AG04450 (cell line): ENCODE data around the gene GOSR1. TPM values are rescaled to one million over a fixed set of nuclear protein-coding genes. Genes with fewer than 3 reads are reported as not detected.

Source experiments
- CTCF ChIA-PET: fragments of 300-600, 350-600 bp; formaldehyde crosslinking; extraction: SDS; loops from one replicate; lab custom pipeline; 2022; ENCODE audit warnings: antibody characterized with exemption, inconsistent platforms; lab: Charles Lee
- POLR2A ChIA-PET: fragments of 350-600 bp; formaldehyde crosslinking; extraction: SDS; loops from one replicate; lab custom pipeline; 2021; ENCODE audit warnings: antibody characterized with exemption, inconsistent platforms; lab: Yijun Ruan, JAX
- DNase-seq: peaks from one replicate; pipeline ENCODE4 v3.0.0-alpha.2; 2011; ENCODE audit warnings: low read depth, low spot score
- H3K27ac ChIP-seq: one replicate; pipeline ENCODE4 v1.5.1; 2012; ENCODE audit warnings: low read depth, low read length, control low read depth
- H3K27me3 ChIP-seq: one replicate; pipeline ENCODE4 v1.6.0; 2012; ENCODE audit warnings: low read length; ENCODE audit not compliant: control insufficient read depth, insufficient read depth
- H3K4me3 ChIP-seq: 2 replicates; pipeline ENCODE4 v1.5.1; 2011; ENCODE audit warnings: mild to moderate bottlenecking, low read depth, low read length, control low read depth
- H3K9me3 ChIP-seq: 2 replicates; pipeline ENCODE4 v1.5.1; 2012; ENCODE audit warnings: low read length; ENCODE audit not compliant: control insufficient read depth, insufficient read depth
- CTCF ChIP-seq: IDR thresholded peaks from 2 replicates; pipeline ENCODE4 v1.5.1; 2011; ENCODE audit warnings: low read depth, low read length, control low read depth, inconsistent platforms
- polyA minus RNA-seq: library from RNA; depleted of rRNA, polyadenylated mRNA; stranded (reverse); fragments of >200 nt; gene quantifications from 2 replicates; pipeline ENCODE4 v1.2.3, GENCODE V29; 2011; rRNA and poly(A)+ RNA removed
- polyA plus RNA-seq: library from polyadenylated mRNA; depleted of rRNA; stranded (reverse); fragments of >200 nt; gene quantifications from 2 replicates; pipeline ENCODE4 v1.2.3, GENCODE V29; 2011; rRNA removed

The GOSR1 gene
- 21.1 and 28.5 TPM in 2 replicates for polyA plus RNA-seq
- polyA minus RNA-seq, result 29.9 and 43.0 TPM in 2 replicates

GRCh38 chr17:30477083-30477773 lies at the start of gene GOSR1:
TSS of gene GOSR1 (plus strand) at chr17:30477408. CDS start at chr17:30477434, 26 bp downstream.
- ChIA-PET POLR2A (interaction anchor here (0.7 to 1.4 kb wide), 4 partner anchors 17 to 186 kb away, joined by 3 to 4 read pairs (median 3); partner anchors contain the start of gene BLMH), CTCF (interaction anchor here (0.6 to 2.3 kb wide), 32 partner anchors 8 to 372 kb away, joined by 3 to 28 read pairs (median 3); partner anchors contain the start of gene CRLF3)
- peak; percentile 81 for TF ChIP-seq CTCF
- H3K4me3 ChIP-seq, result peak within 1 kb of the TSS; percentile 75
- peak; percentile 90 for DNase-seq
- peak within 1 kb of the TSS; percentile 74 for H3K27ac ChIP-seq
- H3K27me3 ChIP-seq, result no peaks in the 10 kb centered on the region
- peaks cover 3% of the 10 kb centered on the region; the same call in 1 of the 2 replicates for H3K9me3 ChIP-seq

GRCh38 chr17:30427611-30428010 lies 49.6 kb upstream of the GOSR1 start:
- H3K4me3 ChIP-seq, result no peak overlapping the region
- no peaks in the 10 kb centered on the region for H3K27me3 ChIP-seq
- no peak overlapping the region for H3K27ac ChIP-seq
- no peak for DNase-seq
- no peak for TF ChIP-seq CTCF
- CTCF ChIA-PET, result no interaction called here
- H3K9me3 ChIP-seq, result no peaks in the 10 kb centered on the region
- POLR2A ChIA-PET, result no interaction called here

GRCh38 chr17:30429155-30429554 lies 48.1 kb upstream of the GOSR1 start:
- no peaks in the 10 kb centered on the region for H3K9me3 ChIP-seq
- ChIA-PET POLR2A (no interaction called here), CTCF (no interaction called here)
- DNase-seq, result peak; percentile 16
- no peak for TF ChIP-seq CTCF
- no peaks in the 10 kb centered on the region for H3K27me3 ChIP-seq
- no peak overlapping the region for H3K4me3 ChIP-seq
- no peak overlapping the region for H3K27ac ChIP-seq

- Histone ChIP-seq H3K27me3 (no peaks in the 10 kb centered on the region), H3K27ac (no peak overlapping the region), H3K9me3 (no peaks in the 10 kb centered on the region), H3K4me3 (no peak overlapping the region)
- POLR2A ChIA-PET, result no interaction called here
- no peak for TF ChIP-seq CTCF
- CTCF ChIA-PET, result interaction anchor here (0.9 kb wide), 1 partner anchor 43 kb away, joined by 4 read pairs; no protein-coding TSS in a partner anchor
- DNase-seq, result peak; percentile 77
These were observed 43.7 kb upstream of the GOSR1 start for GRCh38 chr17:30433514-30433913.

GRCh38 chr17:30436729-30437128 lies 40.5 kb upstream of the GOSR1 start:
- no peaks in the 10 kb centered on the region for H3K9me3 ChIP-seq
- no peaks in the 10 kb centered on the region for H3K27me3 ChIP-seq
- DNase-seq, result no peak
- H3K4me3 ChIP-seq, result no peak overlapping the region
- no peak overlapping the region for H3K27ac ChIP-seq
- ChIA-PET CTCF (no interaction called here), POLR2A (no interaction called here)
- no peak for TF ChIP-seq CTCF
